MM.1S (cell line): ENCODE data around the gene PTPN1.

Experiments
- DNase-seq: peaks from one replicate; pipeline ENCODE4 v3.0.0-alpha.2; 2015
- H2AFZ ChIP-seq: fragments of 300-600 bp; sonication (generic); 2 replicates; pipeline ENCODE4 v1.6.0; 2016; ENCODE audit warnings: antibody characterized with exemption, low read length
- H3F3A ChIP-seq: fragments of 300-600 bp; sonication (generic); 2 replicates; pipeline ENCODE4 v1.6.1; 2016; ENCODE audit warnings: mild to moderate bottlenecking, antibody characterized with exemption, low read length, moderate library complexity, mixed read lengths; ENCODE audit not compliant: insufficient read depth
- H3K27ac ChIP-seq: fragments of 300-600 bp; sonication (generic); 2 replicates; pipeline ENCODE4 v1.5.1; 2016; ENCODE audit warnings: mild to moderate bottlenecking, low read length
- H3K27me3 ChIP-seq: fragments of 300-600 bp; sonication (generic); replicated peaks from 2 replicates; pipeline ENCODE4 v1.6.0; 2016; ENCODE audit warnings: low read length; ENCODE audit not compliant: insufficient read depth
- H3K36me3 ChIP-seq: fragments of 300-600 bp; sonication (generic); replicated peaks from 2 replicates; pipeline ENCODE4 v1.6.1; 2016; ENCODE audit warnings: mild to moderate bottlenecking, low read length, mixed read lengths; ENCODE audit not compliant: insufficient read depth
- H3K4me1 ChIP-seq: fragments of 300-600 bp; sonication (generic); 2 replicates; pipeline ENCODE4 v1.6.1; 2016; ENCODE audit warnings: low read length, mixed read lengths
- H3K4me2 ChIP-seq: fragments of 300-600 bp; sonication (generic); 2 replicates; pipeline ENCODE4 v1.6.0; 2016; ENCODE audit warnings: low read depth, low read length
- H3K4me3 ChIP-seq: fragments of 300-600 bp; sonication (generic); 2 replicates; pipeline ENCODE4 v1.5.1; 2016; ENCODE audit warnings: low read length, mixed read lengths
- H3K79me2 ChIP-seq: fragments of 300-600 bp; sonication (generic); 2 replicates; pipeline ENCODE4 v1.6.1; 2016; ENCODE audit warnings: mixed run types, low read length, mixed read lengths
- H3K9ac ChIP-seq: fragments of 300-600 bp; sonication (generic); 2 replicates; pipeline ENCODE4 v1.6.1; 2016; ENCODE audit warnings: low read length, mixed read lengths
- H3K9me2 ChIP-seq: fragments of 300-600 bp; sonication (generic); replicated peaks from 2 replicates; pipeline ENCODE4 v1.6.1; 2016; ENCODE audit warnings: mild to moderate bottlenecking, low read length, mixed read lengths; ENCODE audit not compliant: insufficient read depth
- H3K9me3 ChIP-seq: fragments of 300-600 bp; sonication (generic); replicated peaks from 2 replicates; pipeline ENCODE4 v1.6.1; 2016; ENCODE audit warnings: mild to moderate bottlenecking, low read length, mixed read lengths; ENCODE audit not compliant: insufficient read depth
- H4K20me1 ChIP-seq: fragments of 300-600 bp; sonication (generic); 2 replicates; pipeline ENCODE4 v1.6.1; 2016; ENCODE audit warnings: mild to moderate bottlenecking, low read length, moderate library complexity, mixed read lengths; ENCODE audit not compliant: insufficient read depth
- EZH2 ChIP-seq: fragments of 300-600 bp; sonication (generic); optimal IDR thresholded peaks from 2 replicates; pipeline ENCODE3; 2017; ENCODE audit warnings: low read depth, mild to moderate bottlenecking, antibody characterized with exemption, low read length, mixed read lengths
- EZH2phosphoT487 ChIP-seq: fragments of 300-600 bp; sonication (generic); IDR thresholded peaks from 2 replicates; pipeline ENCODE4 v1.6.1; 2018; ENCODE audit warnings: antibody characterized with exemption, low read length
- TF ChIP-seq, protein P1 (sequence below): fragments of 300-600 bp; sonication (generic); IDR thresholded peaks from 2 replicates; pipeline ENCODE4 v1.5.1; 2016; ENCODE audit warnings: antibody characterized with exemption, low read length, mixed read lengths

PTPN1 gene

DNA sequence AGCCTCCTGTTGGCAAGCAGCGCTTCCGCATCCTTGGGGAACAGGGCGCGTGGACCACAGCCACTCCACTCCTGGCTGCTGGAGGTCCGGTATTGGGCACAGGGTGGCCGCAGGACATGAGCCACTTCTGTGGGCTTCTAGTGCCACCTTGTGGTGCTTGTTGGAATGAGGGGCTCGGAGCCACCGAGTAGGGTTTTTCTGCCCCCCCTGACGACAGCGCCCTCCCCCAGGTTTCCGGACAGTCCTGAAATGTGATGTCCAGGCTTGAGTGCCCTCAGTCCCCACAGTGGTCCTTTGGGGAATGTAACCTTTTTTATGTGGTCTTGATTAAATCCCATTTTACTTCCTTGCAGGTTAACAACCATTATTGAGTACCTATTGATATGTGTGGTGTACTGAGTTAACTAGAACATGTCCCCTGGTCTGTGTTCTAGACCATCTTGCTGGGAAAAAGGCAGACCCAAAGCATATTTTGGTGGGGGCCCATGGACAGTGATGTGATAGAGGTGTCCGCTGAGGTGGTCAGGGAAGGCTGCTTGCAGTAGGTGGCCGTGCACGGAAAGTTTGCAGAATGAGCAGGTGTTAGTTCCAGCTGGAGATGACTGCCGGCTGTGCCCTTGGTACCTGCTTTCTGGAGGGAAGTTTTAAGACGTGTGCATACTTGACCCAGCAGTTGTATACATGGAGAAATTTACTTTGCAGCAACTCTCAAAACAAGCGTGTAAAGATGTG lies 70.0 kb downstream of the PTPN1 start:
- no peak overlapping the region for H3K4me2 ChIP-seq
- H2AFZ ChIP-seq, result no peak overlapping the region
- H3K27ac ChIP-seq, result no peak overlapping the region
- TF ChIP-seq, protein P1, sequence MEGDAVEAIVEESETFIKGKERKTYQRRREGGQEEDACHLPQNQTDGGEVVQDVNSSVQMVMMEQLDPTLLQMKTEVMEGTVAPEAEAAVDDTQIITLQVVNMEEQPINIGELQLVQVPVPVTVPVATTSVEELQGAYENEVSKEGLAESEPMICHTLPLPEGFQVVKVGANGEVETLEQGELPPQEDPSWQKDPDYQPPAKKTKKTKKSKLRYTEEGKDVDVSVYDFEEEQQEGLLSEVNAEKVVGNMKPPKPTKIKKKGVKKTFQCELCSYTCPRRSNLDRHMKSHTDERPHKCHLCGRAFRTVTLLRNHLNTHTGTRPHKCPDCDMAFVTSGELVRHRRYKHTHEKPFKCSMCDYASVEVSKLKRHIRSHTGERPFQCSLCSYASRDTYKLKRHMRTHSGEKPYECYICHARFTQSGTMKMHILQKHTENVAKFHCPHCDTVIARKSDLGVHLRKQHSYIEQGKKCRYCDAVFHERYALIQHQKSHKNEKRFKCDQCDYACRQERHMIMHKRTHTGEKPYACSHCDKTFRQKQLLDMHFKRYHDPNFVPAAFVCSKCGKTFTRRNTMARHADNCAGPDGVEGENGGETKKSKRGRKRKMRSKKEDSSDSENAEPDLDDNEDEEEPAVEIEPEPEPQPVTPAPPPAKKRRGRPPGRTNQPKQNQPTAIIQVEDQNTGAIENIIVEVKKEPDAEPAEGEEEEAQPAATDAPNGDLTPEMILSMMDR, result peak; percentile 62
- TF ChIP-seq EZH2 (no peak), EZH2phosphoT487 (no peak)
- H3K9ac ChIP-seq, result no peak overlapping the region
- H3K9me3 ChIP-seq, result no peaks in the 10 kb centered on the region
- DNase-seq, result no peak
- no peaks in the 10 kb centered on the region for H3K9me2 ChIP-seq
- no peaks in the 10 kb centered on the region for H3K79me2 ChIP-seq
- H3K27me3 ChIP-seq, result no peaks in the 10 kb centered on the region
- no peak overlapping the region for H3K4me3 ChIP-seq
- peaks cover 7% of the 10 kb centered on the region; the same call in 1 of the 2 replicates for H3K36me3 ChIP-seq
- H3K4me1 ChIP-seq, result no peaks in the 10 kb centered on the region
- H3F3A ChIP-seq, result no peaks in the 10 kb centered on the region
- H4K20me1 ChIP-seq, result no peaks in the 10 kb centered on the region

DNA sequence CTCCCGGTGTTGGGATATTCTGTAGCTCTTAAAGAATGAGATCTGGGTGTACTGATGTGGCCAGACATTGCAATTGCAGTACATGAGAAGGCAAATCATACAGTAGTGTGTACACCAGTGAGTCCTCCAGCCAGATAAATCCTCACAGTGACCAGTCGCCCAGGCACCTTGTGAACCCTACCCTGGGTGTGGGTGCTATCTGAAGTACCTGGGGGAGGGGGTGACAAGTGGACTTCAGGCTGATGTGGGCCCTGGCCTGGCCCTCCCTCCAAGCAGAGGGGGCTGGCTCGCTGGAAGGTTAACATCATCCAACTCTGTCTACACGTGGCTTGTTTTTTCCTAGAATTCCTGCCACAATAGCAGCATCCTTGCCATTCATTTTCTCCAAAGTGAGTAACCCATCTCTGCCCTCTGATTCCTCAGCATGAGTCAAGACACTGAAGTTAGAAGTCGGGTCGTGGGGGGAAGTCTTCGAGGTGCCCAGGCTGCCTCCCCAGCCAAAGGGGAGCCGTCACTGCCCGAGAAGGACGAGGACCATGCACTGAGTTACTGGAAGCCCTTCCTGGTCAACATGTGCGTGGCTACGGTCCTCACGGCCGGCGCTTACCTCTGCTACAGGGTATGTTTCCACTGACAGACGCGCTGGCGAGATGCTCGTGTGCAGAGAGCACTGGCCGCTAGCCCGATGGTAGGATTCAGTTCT lies 70.8 kb downstream of the PTPN1 start:
- no peaks in the 10 kb centered on the region for H3K4me1 ChIP-seq
- H2AFZ ChIP-seq, result no peak overlapping the region
- H3K9ac ChIP-seq, result no peak overlapping the region
- no peaks in the 10 kb centered on the region for H3K27me3 ChIP-seq
- peaks cover 7% of the 10 kb centered on the region; the same call in 1 of the 2 replicates for H3K36me3 ChIP-seq
- H3K79me2 ChIP-seq, result no peaks in the 10 kb centered on the region
- no peaks in the 10 kb centered on the region for H3F3A ChIP-seq
- DNase-seq, result no peak
- TF ChIP-seq, protein P1, result no peak
- TF ChIP-seq EZH2phosphoT487, result no peak
- no peak for TF ChIP-seq EZH2
- H3K9me2 ChIP-seq, result no peaks in the 10 kb centered on the region
- H4K20me1 ChIP-seq, result no peaks in the 10 kb centered on the region
- H3K4me2 ChIP-seq, result no peak overlapping the region
- no peak overlapping the region for H3K27ac ChIP-seq
- no peak overlapping the region for H3K4me3 ChIP-seq
- H3K9me3 ChIP-seq, result no peaks in the 10 kb centered on the region

DNA sequence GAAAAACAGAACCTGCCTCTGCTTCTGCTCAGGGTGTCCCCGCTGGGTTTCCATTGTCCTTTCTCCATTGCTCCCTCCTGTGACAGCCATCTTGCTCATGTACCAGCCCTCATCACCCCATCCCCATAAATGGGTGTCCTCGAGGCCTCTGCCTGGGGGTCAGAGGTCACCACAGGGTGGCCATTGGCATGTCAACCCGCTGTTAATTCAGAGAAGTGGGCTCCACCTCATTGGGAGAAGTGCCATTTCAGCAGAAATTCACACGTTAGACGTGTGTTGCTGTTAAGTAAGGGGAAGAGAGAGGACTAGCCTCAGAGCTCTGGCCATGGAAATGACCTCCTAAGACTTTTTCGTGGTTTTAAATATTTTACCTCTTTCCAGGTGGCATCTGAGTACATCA lies 71.9 kb downstream of the PTPN1 start:
- TF ChIP-seq EZH2 (no peak), EZH2phosphoT487 (no peak)
- TF ChIP-seq, protein P1, result no peak
- H3K9me2 ChIP-seq, result no peaks in the 10 kb centered on the region
- no peaks in the 10 kb centered on the region for H3K9me3 ChIP-seq
- no peaks in the 10 kb centered on the region for H3K4me1 ChIP-seq
- no peak overlapping the region for H3K9ac ChIP-seq
- no peaks in the 10 kb centered on the region for H3F3A ChIP-seq
- no peak for DNase-seq
- peaks cover 7% of the 10 kb centered on the region; the same call in 1 of the 2 replicates for H3K36me3 ChIP-seq
- no peaks in the 10 kb centered on the region for H3K27me3 ChIP-seq
- no peak overlapping the region for H2AFZ ChIP-seq
- H3K27ac ChIP-seq, result no peak overlapping the region
- H3K4me3 ChIP-seq, result no peak overlapping the region
- H4K20me1 ChIP-seq, result no peaks in the 10 kb centered on the region
- no peaks in the 10 kb centered on the region for H3K79me2 ChIP-seq
- H3K4me2 ChIP-seq, result no peak overlapping the region
